Smooth muscle cell of trachea (primary cell): ENCODE data around the gene STEAP1B. TPM values are rescaled to one million over a fixed set of nuclear protein-coding genes. Genes with fewer than 3 reads are reported as not detected.

ENCODE experiments used
- total RNA-seq: library from RNA; depleted of rRNA; stranded (reverse); fragments of >200 nt; gene quantifications from 2 replicates; pipeline ENCODE4 v1.2.1, GENCODE V29; 2014

The STEAP1B gene
- 11.9 and 25.9 TPM in 2 replicates for total RNA-seq

DNA sequence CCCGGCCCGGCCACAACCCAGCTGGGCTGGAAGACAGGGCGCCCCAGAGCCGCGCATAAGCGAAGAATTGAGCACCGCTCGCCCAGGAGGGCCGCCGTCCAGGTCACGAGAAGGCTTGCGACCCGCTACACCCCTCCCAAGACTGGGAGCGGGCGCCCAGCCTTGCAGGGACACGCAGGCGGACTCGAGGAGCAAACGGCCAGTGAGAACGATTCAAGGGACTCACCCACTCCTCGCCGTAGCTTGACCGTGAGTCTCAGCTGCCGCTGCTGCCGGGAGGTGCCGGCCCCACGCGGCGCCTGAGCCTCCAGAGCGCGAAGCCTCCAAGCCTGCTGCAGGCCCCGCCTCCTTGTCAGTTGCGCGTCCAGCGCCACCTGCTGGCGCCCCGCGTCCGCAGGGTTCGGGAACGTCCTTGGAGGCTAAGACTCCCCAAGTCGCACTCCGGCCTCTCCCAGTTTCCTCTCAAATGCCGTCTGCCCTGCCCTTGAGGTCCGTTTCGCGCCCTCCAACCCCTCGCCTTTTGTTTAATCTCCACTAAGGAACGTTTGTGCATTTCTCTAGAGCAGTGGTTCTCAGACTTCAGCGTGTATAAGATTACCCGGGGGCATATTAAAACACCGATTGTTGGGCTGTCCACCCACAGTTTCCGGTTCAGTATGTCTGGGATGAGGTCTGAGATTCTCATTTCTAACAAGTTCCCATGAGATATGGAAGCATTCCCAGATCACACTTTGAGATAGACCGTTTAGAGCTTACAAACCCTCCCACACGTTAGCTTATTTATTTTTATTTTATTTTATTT, at the start of gene STEAP1B:
STEAP1B (minus strand) TSS at position 301 of the 802 bp plus-strand sequence. CDS start 5,333 bp downstream, outside the sequence.

Other genes with a start within 250 kb of the STEAP1B start
- 1.3 and 1.6 TPM in 2 replicates for gene RAPGEF5, start 143.0 kb downstream of the STEAP1B start, total RNA-seq
- 2.2 and 15.1 TPM in 2 replicates for gene IL6, start 227.0 kb upstream of the STEAP1B start, total RNA-seq